ENCODE results near the gene CEP63.

GRCh38 chr3:134522541-134522940, 36.7 kb downstream of the CEP63 start:
- TF ChIP-seq YY1 (IDR thresholded peaks at IDR 0.05; ENCODE audit: insufficient read depth, insufficient read length) (no peak), ZNF274 (IDR thresholded peaks at IDR 0.05; ENCODE audit: low read depth, low read length) (no peak), SUZ12 (IDR thresholded peaks at IDR 0.05; ENCODE audit: extremely low read depth, insufficient read depth, insufficient read length) (no peak)

Measured in NT2/D1 (cell line).